OCI-LY1 (cell line): ENCODE data around the gene PNKP.

Experiments used
- H2AFZ ChIP-seq: fragments of 200-600 bp; sonication (generic), shearing (Covaris generic); 2 replicates; pipeline ENCODE4 v1.6.0; 2014; ENCODE audit warnings: antibody characterized with exemption, mild to moderate bottlenecking, low read length
- H3F3A ChIP-seq: fragments of 200-600 bp; sonication (generic), shearing (Covaris generic); 2 replicates; pipeline ENCODE4 v1.6.0; 2014; ENCODE audit warnings: mild to moderate bottlenecking, antibody characterized with exemption, low read length, moderate library complexity; ENCODE audit not compliant: insufficient read depth
- H3K27ac ChIP-seq: fragments of 200-600 bp; sonication (generic); 2 replicates; pipeline ENCODE4 v1.5.1; 2014; ENCODE audit warnings: low read length, mixed run types, mild to moderate bottlenecking, low read depth; ENCODE audit not compliant: poor library complexity, severe bottlenecking
- H3K27me3 ChIP-seq: fragments of 200-600 bp; sonication (generic); 2 replicates; pipeline ENCODE4 v1.6.0; 2014; ENCODE audit warnings: antibody characterized with exemption, mild to moderate bottlenecking, low read length, moderate library complexity; ENCODE audit not compliant: insufficient read depth
- H3K36me3 ChIP-seq: fragments of 200-600 bp; sonication (generic); 2 replicates; pipeline ENCODE4 v1.6.1; 2014; ENCODE audit warnings: mild to moderate bottlenecking, antibody characterized with exemption, low read length, moderate library complexity, mixed read lengths; ENCODE audit not compliant: insufficient read depth
- H3K4me1 ChIP-seq: fragments of 200-600 bp; sonication (generic); 2 replicates; pipeline ENCODE4 v1.5.1; 2014; ENCODE audit warnings: mild to moderate bottlenecking, low read length, moderate library complexity; ENCODE audit not compliant: insufficient read depth, severe bottlenecking
- H3K4me2 ChIP-seq: fragments of 200-600 bp; sonication (generic), shearing (Covaris generic); 2 replicates; pipeline ENCODE4 v1.6.1; 2014; ENCODE audit warnings: low read length
- H3K4me3 ChIP-seq: fragments of 200-600 bp; sonication (generic); 2 replicates; pipeline ENCODE4 v1.5.1; 2014; ENCODE audit warnings: low read length, low read depth, mild to moderate bottlenecking, mixed read lengths; ENCODE audit not compliant: poor library complexity, severe bottlenecking
- H3K79me2 ChIP-seq: fragments of 200-600 bp; shearing (Covaris generic); 2 replicates; pipeline ENCODE4 v1.6.1; 2016; ENCODE audit warnings: mixed run types, low read length, mixed read lengths; ENCODE audit not compliant: insufficient read depth
- H3K9ac ChIP-seq: fragments of 200-600 bp; sonication (generic), shearing (Covaris generic); 2 replicates; pipeline ENCODE4 v1.6.1; 2014; ENCODE audit warnings: mild to moderate bottlenecking, low read length, mixed read lengths
- H3K9me2 ChIP-seq: fragments of 200-600 bp; sonication (generic), shearing (Covaris generic); 2 replicates; pipeline ENCODE4 v1.6.1; 2014; ENCODE audit warnings: low read depth, mild to moderate bottlenecking, low read length, mixed read lengths
- H3K9me3 ChIP-seq: fragments of 200-600 bp; shearing (Covaris generic); 2 replicates; pipeline ENCODE4 v1.6.1; 2014; ENCODE audit warnings: low read length, mixed read lengths
- H4K20me1 ChIP-seq: fragments of 200-600 bp; sonication (generic), shearing (Covaris generic); 2 replicates; pipeline ENCODE4 v1.6.0; 2016; ENCODE audit warnings: mild to moderate bottlenecking, low read length; ENCODE audit not compliant: insufficient read depth
- EZH2 ChIP-seq: fragments of 200-600 bp; sonication (generic), shearing (Covaris generic); IDR thresholded peaks from 2 replicates; pipeline ENCODE4 v1.8.0; 2017; ENCODE audit warnings: borderline replicate concordance, mixed run types, mild to moderate bottlenecking, antibody characterized with exemption, low read length, moderate library complexity, mixed read lengths
- TF ChIP-seq, protein P1 (sequence below): fragments of 200-600 bp; sonication (generic), shearing (Covaris generic); IDR thresholded peaks from 2 replicates; pipeline ENCODE4 v1.5.1; 2017; ENCODE audit warnings: mild to moderate bottlenecking, antibody characterized with exemption, low read length, moderate library complexity, mixed read lengths

The PNKP gene

DNA sequence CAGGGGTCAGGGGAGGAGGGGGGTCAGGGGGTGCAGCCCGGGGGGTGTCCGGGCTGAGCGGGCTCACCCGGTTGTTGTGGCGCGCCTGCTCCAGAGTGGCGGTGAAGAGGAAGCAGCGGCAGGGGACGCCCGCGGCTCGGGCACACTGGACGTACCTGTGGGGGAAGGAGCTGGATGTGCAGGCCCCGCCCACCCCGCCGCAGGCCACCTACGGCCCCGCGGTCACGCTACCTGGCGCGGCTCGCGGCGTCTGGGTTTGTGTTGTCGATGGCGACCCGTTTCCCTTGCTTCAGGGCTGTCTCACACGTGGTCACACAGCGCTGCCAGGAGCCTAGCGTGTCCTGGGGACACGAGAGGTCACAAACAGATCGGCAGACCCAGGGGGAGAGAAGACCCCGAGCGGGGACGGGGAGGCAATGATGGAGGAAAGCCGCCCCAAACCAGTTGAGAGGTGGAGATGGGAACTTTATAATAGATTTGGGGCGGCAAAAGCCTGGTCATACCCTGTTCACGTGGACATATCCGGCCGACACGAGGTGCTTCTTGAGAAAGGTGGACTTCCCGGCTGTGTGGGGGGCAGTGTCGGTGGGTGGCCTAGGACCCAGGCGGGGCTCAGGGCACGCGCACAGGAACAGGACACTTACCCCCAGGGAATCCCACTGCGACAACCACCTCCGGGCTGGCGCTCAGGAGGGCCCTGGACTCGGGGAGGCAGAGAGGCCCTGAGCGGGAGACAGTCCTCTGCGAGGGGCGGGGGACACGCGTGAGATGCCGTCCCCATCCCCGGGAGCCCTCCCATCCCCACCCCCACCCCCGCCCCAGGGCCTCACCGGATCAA lies 5.6 kb downstream of the PNKP start:
- peaks cover 77% of the 10 kb centered on the region for H3K36me3 ChIP-seq
- no peak overlapping the region for H3K4me3 ChIP-seq
- peaks cover 8% of the 10 kb centered on the region; the same call in 1 of the 2 replicates for H3K79me2 ChIP-seq
- H3F3A ChIP-seq, result no peaks in the 10 kb centered on the region
- no peaks in the 10 kb centered on the region for H3K9me2 ChIP-seq
- H3K4me1 ChIP-seq, result peaks cover 42% of the 10 kb centered on the region
- no peaks in the 10 kb centered on the region for H3K27me3 ChIP-seq
- H2AFZ ChIP-seq, result no peak overlapping the region
- H3K27ac ChIP-seq, result peak overlapping the region; percentile 43
- no peak for TF ChIP-seq EZH2
- TF ChIP-seq, protein P1, sequence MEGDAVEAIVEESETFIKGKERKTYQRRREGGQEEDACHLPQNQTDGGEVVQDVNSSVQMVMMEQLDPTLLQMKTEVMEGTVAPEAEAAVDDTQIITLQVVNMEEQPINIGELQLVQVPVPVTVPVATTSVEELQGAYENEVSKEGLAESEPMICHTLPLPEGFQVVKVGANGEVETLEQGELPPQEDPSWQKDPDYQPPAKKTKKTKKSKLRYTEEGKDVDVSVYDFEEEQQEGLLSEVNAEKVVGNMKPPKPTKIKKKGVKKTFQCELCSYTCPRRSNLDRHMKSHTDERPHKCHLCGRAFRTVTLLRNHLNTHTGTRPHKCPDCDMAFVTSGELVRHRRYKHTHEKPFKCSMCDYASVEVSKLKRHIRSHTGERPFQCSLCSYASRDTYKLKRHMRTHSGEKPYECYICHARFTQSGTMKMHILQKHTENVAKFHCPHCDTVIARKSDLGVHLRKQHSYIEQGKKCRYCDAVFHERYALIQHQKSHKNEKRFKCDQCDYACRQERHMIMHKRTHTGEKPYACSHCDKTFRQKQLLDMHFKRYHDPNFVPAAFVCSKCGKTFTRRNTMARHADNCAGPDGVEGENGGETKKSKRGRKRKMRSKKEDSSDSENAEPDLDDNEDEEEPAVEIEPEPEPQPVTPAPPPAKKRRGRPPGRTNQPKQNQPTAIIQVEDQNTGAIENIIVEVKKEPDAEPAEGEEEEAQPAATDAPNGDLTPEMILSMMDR, result no peak
- no peaks in the 10 kb centered on the region for H4K20me1 ChIP-seq
- H3K4me2 ChIP-seq, result no peak overlapping the region; the same call in 1 of the 2 replicates
- H3K9ac ChIP-seq, result no peak overlapping the region
- no peaks in the 10 kb centered on the region for H3K9me3 ChIP-seq

DNA sequence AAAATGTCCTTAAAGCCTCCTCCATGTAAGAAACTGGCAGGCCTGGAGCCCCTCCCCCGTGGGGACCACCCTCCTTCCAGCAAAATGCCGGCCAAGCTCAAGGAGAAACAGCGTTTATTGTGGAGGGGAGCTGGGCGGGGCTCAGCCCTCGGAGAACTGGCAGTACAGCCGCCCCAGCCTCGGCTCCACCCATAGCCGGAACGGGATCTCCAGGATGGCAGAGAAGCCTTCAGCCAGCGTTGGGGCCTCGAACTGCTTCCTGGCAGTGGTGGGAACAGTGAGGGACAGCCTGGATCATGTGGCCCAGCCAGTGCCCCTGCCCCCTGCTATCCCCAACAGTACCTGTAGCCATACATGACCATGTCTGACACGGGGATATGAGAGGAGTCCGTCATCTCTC lies 6.3 kb downstream of the PNKP start:
- Histone ChIP-seq H3K79me2 (peaks cover 2% of the 10 kb centered on the region; the same call in 1 of the 2 replicates), H3K4me2 (no peak overlapping the region), H3K36me3 (peaks cover 83% of the 10 kb centered on the region), H3K27me3 (no peaks in the 10 kb centered on the region), H3K4me1 (peaks cover 36% of the 10 kb centered on the region), H3K9ac (no peak overlapping the region), H4K20me1 (no peaks in the 10 kb centered on the region), H3K9me3 (no peaks in the 10 kb centered on the region), H2AFZ (no peak overlapping the region), H3K9me2 (no peaks in the 10 kb centered on the region), H3K27ac (peak overlapping the region; percentile 20), H3K4me3 (no peak overlapping the region), H3F3A (no peaks in the 10 kb centered on the region)
- TF ChIP-seq, protein P1, result no peak
- TF ChIP-seq EZH2, result no peak

DNA sequence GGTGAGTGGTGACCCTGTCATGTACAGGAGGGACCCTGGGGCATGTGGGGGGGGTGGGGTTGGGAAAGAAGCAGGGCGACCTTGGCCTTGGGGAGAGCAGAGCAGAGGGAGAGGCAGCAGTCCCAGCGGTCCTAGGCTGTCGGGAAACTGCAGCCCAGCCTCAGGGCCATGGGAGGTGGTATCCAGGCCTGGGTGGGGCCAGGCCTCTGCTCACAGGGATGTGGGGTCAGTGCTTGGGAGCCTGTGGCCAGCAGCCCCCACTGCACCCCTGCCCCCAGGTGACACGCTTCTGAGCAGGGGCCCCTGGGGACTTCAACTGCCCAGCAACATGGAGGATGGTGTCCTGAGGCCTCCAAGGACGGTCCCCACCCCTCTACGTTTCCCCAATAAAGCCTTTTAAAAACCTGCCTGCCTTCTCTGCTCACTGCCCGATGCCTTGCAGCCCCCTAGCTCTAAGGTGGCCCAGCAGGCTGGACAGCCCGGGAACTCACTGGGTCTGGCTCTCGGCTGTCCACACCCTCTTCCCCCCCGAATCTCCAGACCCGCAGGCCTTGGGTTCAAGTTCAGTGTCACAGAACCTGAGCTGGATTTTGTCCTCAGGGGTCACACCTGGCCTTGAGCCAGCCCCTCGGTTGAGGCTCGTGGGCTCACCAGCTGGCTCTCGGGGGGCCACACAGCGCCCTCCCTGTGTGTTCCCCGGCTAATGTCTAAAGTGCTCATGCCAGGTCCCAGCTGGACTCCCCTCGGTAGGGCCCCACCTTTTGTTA lies 6.9 kb downstream of the PNKP start:
- Histone ChIP-seq H3K27ac (peak overlapping the region; percentile 20), H3K79me2 (no peaks in the 10 kb centered on the region), H3K4me3 (no peak overlapping the region), H3K9me2 (no peaks in the 10 kb centered on the region), H2AFZ (no peak overlapping the region), H3K36me3 (peaks cover 89% of the 10 kb centered on the region), H3K9ac (no peak overlapping the region), H3F3A (no peaks in the 10 kb centered on the region), H3K4me1 (peaks cover 31% of the 10 kb centered on the region), H3K4me2 (no peak overlapping the region), H4K20me1 (no peaks in the 10 kb centered on the region), H3K9me3 (no peaks in the 10 kb centered on the region), H3K27me3 (no peaks in the 10 kb centered on the region)
- TF ChIP-seq, protein P1, result no peak
- no peak for TF ChIP-seq EZH2
